Measurements from ENCODE around the gene CHMP2A. TPM values are rescaled to one million over a fixed set of nuclear protein-coding genes. Genes with fewer than 3 reads are reported as not detected.
A peak's percentile ranks its signal among the peaks of the same experiment; 100 is the strongest.

Gene CHMP2A
- total and polyA plus RNA-seq, 10 of the 15 experiments (the other 5 are each of a cell fraction or from before 2014, with no cell fraction given) = 69.5 to 172 (median 109) TPM

- TF ChIP-seq PAX5 (IDR thresholded peaks at IDR 0.05; ENCODE audit: borderline replicate concordance, low read depth, low read length) (0 out of 2 replicates have a peak, but pooled peaks have one; percentile 49), ETV6 (conservative IDR thresholded peaks at IDR 0.05 in 1 of 2, IDR thresholded peaks at IDR 0.05 in 1 of 2; ENCODE audit: borderline replicate concordance in 1 of 2, low read depth in 1 of 2) (no peak), IKZF1 (conservative IDR thresholded peaks at IDR 0.05) (0 out of 2 replicates have a peak, but pooled peaks have one; percentile 14), ZNF384 (IDR thresholded peaks at IDR 0.05; ENCODE audit: borderline replicate concordance, low read depth, low read length) (no peak), SPI1 (IDR thresholded peaks at IDR 0.05; ENCODE audit: borderline replicate concordance, insufficient read depth, low read depth, low read length) (peak; percentile 21; the same call in 1 of the 2 replicates), HDAC6 (IDR thresholded peaks at IDR 0.05; ENCODE audit: unreplicated experiment) (no peak), RUNX3 (IDR thresholded peaks at IDR 0.05; ENCODE audit: low read length) (peak; percentile 47)
- TF ChIP-seq, protein P1, sequence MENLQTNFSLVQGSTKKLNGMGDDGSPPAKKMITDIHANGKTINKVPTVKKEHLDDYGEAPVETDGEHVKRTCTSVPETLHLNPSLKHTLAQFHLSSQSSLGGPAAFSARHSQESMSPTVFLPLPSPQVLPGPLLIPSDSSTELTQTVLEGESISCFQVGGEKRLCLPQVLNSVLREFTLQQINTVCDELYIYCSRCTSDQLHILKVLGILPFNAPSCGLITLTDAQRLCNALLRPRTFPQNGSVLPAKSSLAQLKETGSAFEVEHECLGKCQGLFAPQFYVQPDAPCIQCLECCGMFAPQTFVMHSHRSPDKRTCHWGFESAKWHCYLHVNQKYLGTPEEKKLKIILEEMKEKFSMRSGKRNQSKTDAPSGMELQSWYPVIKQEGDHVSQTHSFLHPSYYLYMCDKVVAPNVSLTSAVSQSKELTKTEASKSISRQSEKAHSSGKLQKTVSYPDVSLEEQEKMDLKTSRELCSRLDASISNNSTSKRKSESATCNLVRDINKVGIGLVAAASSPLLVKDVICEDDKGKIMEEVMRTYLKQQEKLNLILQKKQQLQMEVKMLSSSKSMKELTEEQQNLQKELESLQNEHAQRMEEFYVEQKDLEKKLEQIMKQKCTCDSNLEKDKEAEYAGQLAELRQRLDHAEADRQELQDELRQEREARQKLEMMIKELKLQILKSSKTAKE (IDR thresholded peaks at IDR 0.05; ENCODE audit: low read depth, poor library complexity, severe bottlenecking) = no peak
- TF ChIP-seq, protein P2, sequence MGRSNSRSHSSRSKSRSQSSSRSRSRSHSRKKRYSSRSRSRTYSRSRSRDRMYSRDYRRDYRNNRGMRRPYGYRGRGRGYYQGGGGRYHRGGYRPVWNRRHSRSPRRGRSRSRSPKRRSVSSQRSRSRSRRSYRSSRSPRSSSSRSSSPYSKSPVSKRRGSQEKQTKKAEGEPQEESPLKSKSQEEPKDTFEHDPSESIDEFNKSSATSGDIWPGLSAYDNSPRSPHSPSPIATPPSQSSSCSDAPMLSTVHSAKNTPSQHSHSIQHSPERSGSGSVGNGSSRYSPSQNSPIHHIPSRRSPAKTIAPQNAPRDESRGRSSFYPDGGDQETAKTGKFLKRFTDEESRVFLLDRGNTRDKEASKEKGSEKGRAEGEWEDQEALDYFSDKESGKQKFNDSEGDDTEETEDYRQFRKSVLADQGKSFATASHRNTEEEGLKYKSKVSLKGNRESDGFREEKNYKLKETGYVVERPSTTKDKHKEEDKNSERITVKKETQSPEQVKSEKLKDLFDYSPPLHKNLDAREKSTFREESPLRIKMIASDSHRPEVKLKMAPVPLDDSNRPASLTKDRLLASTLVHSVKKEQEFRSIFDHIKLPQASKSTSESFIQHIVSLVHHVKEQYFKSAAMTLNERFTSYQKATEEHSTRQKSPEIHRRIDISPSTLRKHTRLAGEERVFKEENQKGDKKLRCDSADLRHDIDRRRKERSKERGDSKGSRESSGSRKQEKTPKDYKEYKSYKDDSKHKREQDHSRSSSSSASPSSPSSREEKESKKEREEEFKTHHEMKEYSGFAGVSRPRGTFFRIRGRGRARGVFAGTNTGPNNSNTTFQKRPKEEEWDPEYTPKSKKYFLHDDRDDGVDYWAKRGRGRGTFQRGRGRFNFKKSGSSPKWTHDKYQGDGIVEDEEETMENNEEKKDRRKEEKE (IDR thresholded peaks at IDR 0.05) = no peak
Measured at GRCh38 chr19:58584498-58585441, 29.9 kb upstream of the CHMP2A start (continued).

Data from GM12878 (cell line).